Ascending aorta (tissue), 2 donors: ENCODE data around the gene AP5B1. TPM values are rescaled to one million over a fixed set of nuclear protein-coding genes. Genes with fewer than 3 reads are reported as not detected.

Source experiments
- DNase-seq, 2 donors: peaks; one replicate each; pipeline ENCODE4 v3.0.0-alpha.2; 2019; ENCODE audit warnings: low spot score in 2 of 2
- H3K27ac ChIP-seq, 2 donors: fragments of 200-600 bp; sonication (generic); one replicate each; pipeline ENCODE4 v1.5.1; 2016 to 2017; ENCODE audit warnings: mild to moderate bottlenecking in 1 of 2
- H3K27me3 ChIP-seq: fragments of 200-600 bp; sonication (generic); one replicate; pipeline ENCODE4 v1.5.1; 2017
- H3K36me3 ChIP-seq, 2 donors: fragments of 200-600 bp; sonication (generic); one replicate each; pipeline ENCODE4 v1.5.1; 2016
- H3K4me1 ChIP-seq, 2 donors: fragments of 200-600 bp; sonication (generic); one replicate each; pipeline ENCODE4 v1.5.1; 2016 to 2017; ENCODE audit warnings: mild to moderate bottlenecking in 1 of 2
- H3K4me3 ChIP-seq, 2 donors: fragments of 200-600 bp; sonication (generic); one replicate each; pipeline ENCODE4 v1.5.1; 2016 to 2017; ENCODE audit warnings: mild to moderate bottlenecking in 1 of 2
- H3K9me3 ChIP-seq, 2 donors: fragments of 200-600 bp; sonication (generic); one replicate each; pipeline ENCODE4 v1.5.1; 2016
- intact Hi-C: fragments of 100-400 bp; cut with DNase I; formaldehyde crosslinking; loops from one replicate; pipeline ENCODE4 v1.15.1; 2023
- total RNA-seq: library from RNA; depleted of rRNA; stranded (reverse); fragments of >200 nt; gene quantifications from one replicate; pipeline ENCODE4 v1.1.0, GENCODE V29; 2016
- TF ChIP-seq, protein P1 (sequence below), 3 experiments: fragments of 200-600 bp in 2 of 3; fragments of 450-650 bp in 1 of 3; sonication (generic) in 2 of 3; IDR thresholded peaks; one replicate each; pipeline ENCODE4 v1.5.1; 2016 to 2019; ENCODE audit warnings: antibody characterized with exemption in 3 of 3, mild to moderate bottlenecking in 1 of 3, moderate library complexity in 1 of 3

The AP5B1 gene
- total RNA-seq, 1 donor from 2014 or later: 31.8 TPM

DNA sequence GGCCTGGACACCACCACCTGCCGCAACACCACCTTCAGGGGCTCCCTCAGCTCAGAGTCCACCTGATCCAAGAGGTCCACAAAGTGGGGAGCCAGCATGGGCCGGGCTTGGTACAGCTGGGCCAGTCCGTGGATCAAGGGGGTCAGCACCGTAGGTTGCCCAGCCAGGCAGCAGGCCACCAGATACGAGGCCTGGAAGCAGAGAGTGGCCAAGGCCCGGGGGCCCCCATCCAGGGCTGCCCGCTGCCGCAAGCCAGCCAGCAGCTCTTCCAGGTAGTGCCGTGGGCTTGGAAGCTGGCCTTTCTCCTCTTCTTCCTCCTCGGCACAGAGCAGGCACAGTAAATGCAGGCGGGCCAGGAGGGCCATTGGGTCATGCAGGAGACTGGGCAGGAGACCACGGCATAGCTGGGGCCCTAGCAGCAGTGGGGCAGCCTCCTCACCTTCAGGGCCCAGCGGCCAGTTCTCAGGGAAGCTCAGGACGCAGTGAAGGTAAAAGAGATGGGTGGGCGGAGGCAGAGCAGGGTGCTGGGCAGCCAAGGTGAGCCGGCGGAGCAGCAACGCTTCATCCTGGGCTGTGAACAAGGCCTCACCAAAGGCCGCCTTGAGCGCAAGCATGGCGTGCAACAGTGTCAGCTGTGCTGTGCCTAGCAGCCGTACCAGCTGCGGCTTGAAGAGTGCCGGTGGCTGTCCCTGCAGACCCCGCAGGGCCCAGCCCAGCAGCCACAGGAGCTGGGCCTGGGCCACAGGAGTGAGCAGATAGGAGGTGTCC, 1.7 kb downstream of the AP5B1 start:
- Histone ChIP-seq H3K4me1 (peaks cover 2 to 9% of the 10 kb centered on the region in 2 donors), H3K27me3 (no peaks in the 10 kb centered on the region), H3K36me3 (peaks cover 17 to 31% of the 10 kb centered on the region in 2 donors), H3K27ac (no peak overlapping the region), H3K4me3 (peak overlapping the region; percentile 75 to 94), H3K9me3 (no peaks in the 10 kb centered on the region)
- peak in 1 of 2 donors; percentile 63 for DNase-seq
- intact Hi-C loops: loop anchor here (2.0 kb wide), 1 partner anchor 38 kb away; no protein-coding TSS in a partner anchor
- TF ChIP-seq, protein P1, sequence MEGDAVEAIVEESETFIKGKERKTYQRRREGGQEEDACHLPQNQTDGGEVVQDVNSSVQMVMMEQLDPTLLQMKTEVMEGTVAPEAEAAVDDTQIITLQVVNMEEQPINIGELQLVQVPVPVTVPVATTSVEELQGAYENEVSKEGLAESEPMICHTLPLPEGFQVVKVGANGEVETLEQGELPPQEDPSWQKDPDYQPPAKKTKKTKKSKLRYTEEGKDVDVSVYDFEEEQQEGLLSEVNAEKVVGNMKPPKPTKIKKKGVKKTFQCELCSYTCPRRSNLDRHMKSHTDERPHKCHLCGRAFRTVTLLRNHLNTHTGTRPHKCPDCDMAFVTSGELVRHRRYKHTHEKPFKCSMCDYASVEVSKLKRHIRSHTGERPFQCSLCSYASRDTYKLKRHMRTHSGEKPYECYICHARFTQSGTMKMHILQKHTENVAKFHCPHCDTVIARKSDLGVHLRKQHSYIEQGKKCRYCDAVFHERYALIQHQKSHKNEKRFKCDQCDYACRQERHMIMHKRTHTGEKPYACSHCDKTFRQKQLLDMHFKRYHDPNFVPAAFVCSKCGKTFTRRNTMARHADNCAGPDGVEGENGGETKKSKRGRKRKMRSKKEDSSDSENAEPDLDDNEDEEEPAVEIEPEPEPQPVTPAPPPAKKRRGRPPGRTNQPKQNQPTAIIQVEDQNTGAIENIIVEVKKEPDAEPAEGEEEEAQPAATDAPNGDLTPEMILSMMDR (IDR thresholded peaks at IDR 0.05): no peak

DNA sequence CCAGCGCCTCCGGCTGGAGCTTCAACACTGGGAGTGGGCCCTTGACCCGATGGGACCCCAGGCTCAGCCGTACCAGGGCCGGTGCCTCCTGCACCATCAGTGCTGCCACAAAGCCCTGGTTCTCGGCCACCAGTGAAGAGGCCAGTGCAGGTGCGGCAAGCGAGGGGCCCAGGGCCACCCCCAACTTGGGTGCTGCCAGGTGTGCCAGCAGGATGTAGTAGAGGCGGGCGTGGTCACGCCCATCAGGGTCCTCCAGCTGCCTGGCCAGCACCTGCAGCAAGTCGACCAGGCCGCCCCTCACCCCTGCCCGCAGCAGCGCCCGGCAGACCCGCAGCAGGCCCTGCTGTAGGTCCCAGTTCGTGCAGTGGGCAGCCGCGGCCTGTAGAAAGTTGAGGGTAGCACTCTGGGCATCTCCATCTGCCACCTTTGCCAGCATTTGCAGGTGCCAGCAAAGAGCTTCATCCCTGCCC, 2.3 kb downstream of the AP5B1 start:
- TF ChIP-seq, protein P1 (IDR thresholded peaks at IDR 0.05): no peak
- intact Hi-C loops: loop anchor here (2.0 kb wide), 1 partner anchor 38 kb away; no protein-coding TSS in a partner anchor
- peak in 1 of 2 donors; percentile 60 for DNase-seq
- H3K9me3 ChIP-seq: no peaks in the 10 kb centered on the region
- no peak overlapping the region for H3K4me3 ChIP-seq
- H3K4me1 ChIP-seq: peaks cover 2 to 9% of the 10 kb centered on the region in 2 donors
- peaks cover 17 to 31% of the 10 kb centered on the region in 2 donors for H3K36me3 ChIP-seq
- no peaks in the 10 kb centered on the region for H3K27me3 ChIP-seq
- no peak overlapping the region for H3K27ac ChIP-seq

DNA sequence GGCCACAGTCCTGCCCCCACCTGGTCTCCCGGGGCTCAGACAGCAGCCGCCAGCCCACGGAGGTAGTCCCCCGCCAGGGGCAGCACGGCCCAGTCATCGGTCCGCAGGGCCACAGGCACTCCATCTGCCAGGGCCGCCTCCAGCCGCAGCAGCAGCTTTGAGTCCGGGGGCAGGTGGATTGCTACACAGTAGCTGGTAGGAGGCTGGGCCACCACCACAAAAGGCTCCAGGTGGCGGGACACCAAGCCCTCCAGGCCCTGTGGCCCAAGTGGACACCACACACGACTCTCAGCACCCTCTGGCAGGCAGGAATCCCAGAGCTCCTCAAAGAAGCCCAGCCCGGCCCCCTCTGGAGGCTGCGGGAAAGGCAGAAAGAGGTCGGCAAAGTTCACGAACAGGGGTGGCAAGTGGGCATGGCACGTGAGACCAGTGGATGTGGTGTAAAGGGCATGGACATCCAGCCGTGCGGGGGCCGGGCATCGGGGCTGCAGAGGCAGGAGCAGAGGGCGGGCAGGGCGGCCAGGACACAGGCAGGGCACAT, 2.9 kb downstream of the AP5B1 start:
- no peaks in the 10 kb centered on the region for H3K27me3 ChIP-seq
- peaks cover 2 to 9% of the 10 kb centered on the region in 2 donors for H3K4me1 ChIP-seq
- no peak overlapping the region for H3K27ac ChIP-seq
- DNase-seq: peak in 1 of 2 donors; percentile 61
- H3K9me3 ChIP-seq: no peaks in the 10 kb centered on the region
- no peak overlapping the region for H3K4me3 ChIP-seq
- H3K36me3 ChIP-seq: peaks cover 17 to 31% of the 10 kb centered on the region in 2 donors
- TF ChIP-seq, protein P1 (IDR thresholded peaks at IDR 0.05): no peak
- intact Hi-C loops: loop anchor here (2.0 kb wide), 1 partner anchor 39 kb away; no protein-coding TSS in a partner anchor

DNA sequence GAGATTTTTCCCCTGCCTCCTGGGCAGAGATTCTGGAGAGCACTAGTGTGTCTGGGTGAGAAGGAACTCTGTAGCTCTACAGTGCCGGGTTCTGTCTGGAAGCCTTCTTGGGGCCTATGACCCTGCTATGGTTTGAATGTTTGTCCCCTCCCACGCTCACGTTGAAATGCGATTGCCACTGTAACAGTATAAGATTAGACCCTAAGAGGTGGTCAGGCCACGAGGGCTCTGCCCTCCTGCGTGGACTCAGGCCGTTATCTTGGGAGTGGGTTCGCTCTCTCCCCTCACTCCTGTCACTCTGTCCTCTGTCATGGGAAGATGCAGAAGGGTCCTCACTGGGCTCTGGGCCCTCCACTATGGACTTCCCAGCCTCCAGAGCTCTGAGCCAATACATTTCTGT, 3.5 kb downstream of the AP5B1 start:
- TF ChIP-seq, protein P1 (IDR thresholded peaks at IDR 0.05): no peak
- H3K4me1 ChIP-seq: peaks cover 2 to 9% of the 10 kb centered on the region in 2 donors
- H3K27me3 ChIP-seq: no peaks in the 10 kb centered on the region
- intact Hi-C loops: no loop called here
- peaks cover 17 to 31% of the 10 kb centered on the region in 2 donors for H3K36me3 ChIP-seq
- H3K4me3 ChIP-seq: no peak overlapping the region
- no peak for DNase-seq
- H3K9me3 ChIP-seq: no peaks in the 10 kb centered on the region
- H3K27ac ChIP-seq: no peak overlapping the region

DNA sequence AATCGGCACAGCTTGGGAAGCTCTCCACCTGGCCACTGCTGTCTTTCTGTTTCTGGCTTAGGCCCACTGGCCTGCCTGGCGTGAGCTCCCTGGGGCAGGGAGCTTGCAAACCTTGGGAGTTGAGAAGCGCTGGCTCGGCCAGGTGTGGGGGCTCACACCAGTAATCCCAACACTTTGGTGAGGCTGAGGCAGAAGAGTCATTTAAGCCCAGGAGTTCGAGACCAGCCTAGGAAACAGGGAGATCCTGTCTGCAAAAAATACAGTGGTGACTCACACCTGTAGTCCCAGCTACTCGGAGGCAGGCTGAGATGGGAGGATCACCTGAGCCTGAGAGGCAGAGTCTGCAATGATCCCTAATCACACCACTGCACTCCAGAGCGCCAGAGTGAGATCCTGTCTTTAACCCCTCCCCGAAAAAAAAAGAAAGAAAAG, 4.0 kb downstream of the AP5B1 start:
- intact Hi-C loops: no loop called here
- Histone ChIP-seq H3K9me3 (no peaks in the 10 kb centered on the region), H3K27ac (no peak overlapping the region), H3K4me3 (no peak overlapping the region), H3K36me3 (peaks cover 17 to 31% of the 10 kb centered on the region in 2 donors), H3K4me1 (peaks cover 2 to 9% of the 10 kb centered on the region in 2 donors), H3K27me3 (no peaks in the 10 kb centered on the region)
- TF ChIP-seq, protein P1 (IDR thresholded peaks at IDR 0.05): no peak
- peak in 1 of 2 donors; percentile 63 for DNase-seq
